GM18907 (cell line): Measurements from ENCODE around the gene MAPKAP1.
A peak's percentile ranks its signal among the peaks of the same experiment; 100 is the strongest.
"Not testable (repeated sequence)": the region's sequence is repeated elsewhere in the genome, so short reads cannot be mapped to it uniquely, and the experiment has no call there.

Experiments
- ATAC-seq: cut with Tn5 transposase; IDR thresholded peaks from one replicate; pipeline ENCODE4 v1.9.1; 2021; ENCODE audit warnings: mild to moderate bottlenecking, moderate library complexity; ENCODE audit not compliant: unreplicated experiment

The MAPKAP1 gene

DNA sequence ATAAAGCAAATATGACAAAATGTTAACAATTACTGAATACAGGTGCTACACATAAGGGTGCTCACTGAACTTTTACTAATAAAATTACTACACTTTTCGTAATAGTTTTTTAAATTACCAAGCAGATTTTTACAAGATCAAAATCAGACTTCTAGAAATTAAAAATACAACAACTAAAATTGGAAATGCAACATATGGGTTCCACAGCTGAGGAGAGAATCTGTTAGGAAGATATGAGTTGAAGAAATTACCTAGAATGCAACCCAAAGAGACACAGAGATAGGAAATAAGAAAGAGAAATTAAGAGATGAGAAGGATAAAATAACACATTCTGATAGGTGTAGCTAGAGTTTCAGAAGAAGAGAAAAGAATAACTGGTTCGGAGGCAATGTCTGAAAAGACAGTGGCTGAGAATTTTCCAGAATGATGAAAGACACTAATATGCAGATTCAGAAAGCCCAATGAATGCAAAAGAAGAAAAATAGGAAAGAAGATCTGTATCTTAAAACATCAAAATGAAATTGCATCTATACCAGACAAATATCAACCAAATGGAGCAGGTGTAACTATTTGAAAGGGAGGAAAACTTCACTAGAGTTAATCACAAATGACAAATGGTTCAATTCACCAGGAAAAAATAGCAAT lies 95.8 kb downstream of the MAPKAP1 start:
- ATAC-seq, result no peak

DNA sequence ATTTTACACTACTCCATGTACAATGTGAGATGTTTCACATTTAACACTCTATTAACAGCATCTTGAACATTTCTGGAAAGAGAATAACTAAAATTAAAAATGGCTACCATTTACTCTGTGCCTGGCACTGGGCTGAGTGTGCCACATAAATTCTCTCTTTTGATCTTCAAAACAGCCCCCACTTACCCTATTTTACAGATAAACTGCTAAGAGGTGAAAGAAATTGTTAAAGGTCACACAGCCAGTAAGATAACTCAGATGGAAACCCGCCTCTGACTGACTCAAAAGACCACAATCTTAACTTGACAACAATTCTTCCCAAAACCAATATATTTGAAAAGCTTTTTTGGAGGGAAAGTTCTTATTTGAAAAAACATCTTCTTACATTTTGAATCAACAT lies 97.3 kb downstream of the MAPKAP1 start:
- ATAC-seq, result no peak

DNA sequence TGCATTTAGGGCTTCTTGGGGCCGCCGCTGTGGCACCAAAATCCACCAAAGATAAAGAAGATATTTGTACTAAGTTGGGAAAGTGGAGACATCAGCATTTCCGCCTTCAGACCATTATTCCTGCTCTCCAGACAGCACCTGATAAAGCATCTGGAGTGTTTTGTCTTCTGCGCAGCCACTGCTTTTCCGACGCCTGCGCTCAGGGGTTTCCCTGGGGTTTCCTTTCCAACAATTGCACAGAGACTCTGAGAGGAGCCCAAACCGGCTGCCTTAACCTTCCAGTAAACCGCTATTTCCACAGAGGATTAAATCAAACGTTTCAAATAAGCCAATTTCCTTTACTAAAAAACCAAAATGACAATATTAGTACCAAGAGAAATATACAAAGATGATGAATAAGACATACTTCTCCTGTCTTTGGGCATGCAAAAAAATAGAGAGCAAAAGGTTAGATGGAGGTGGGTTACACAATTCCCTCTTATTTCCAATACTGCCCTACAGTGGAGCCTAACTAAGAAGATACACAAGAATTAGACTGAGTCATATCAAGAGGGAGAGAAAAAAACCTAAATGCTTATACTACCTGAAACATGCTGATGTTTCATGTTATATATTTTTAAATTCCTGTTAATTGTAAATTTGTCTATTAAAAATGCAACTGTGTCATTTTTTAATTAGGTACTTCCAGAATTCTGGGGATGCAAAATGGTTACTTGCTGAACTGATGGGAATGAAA lies 98.4 kb downstream of the MAPKAP1 start:
- ATAC-seq, result no peak

DNA sequence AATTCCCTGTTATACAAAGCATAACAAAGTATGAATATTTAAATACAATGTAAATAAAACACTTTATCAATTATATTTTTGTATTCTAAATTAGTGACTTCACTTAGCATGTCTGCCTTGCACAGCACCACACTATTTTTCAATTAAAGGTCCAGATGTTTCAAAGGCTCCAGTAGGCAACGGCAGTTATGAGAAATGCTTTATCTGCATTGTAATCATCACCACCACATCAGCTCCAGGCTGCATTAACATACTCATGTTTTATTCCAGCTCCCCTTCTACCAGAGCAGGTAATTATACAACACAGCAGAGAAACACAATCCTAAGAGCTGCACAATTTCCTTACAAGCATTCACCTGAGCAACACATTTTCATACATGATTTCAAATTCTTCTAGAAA lies 102.8 kb downstream of the MAPKAP1 start:
- ATAC-seq, result no peak

DNA sequence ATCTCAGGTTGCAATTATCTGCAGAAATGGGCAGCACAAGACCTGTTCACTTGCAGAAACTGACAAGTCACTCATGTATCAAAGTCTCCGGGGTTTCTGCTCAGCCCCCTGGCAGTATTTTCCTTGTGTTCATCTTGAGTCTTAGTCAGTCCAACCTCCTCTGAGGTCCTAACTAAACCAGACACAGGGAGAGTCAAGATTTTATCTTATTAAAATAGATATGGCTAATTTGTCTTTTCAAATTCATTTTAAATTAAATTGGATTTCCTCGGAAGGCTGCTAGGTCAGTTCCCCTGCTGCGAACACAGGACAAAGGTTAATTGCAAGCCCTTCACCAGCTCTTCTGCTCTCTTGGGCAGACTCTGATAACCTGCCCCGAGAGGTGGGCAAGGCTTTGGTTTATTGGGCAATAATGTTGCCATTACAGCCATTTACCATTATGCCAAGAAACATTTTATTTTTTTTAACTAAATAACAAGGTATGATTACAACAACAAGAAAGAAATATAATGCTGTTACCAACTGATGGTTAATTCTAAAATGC lies 103.5 kb downstream of the MAPKAP1 start:
- no peak for ATAC-seq

DNA sequence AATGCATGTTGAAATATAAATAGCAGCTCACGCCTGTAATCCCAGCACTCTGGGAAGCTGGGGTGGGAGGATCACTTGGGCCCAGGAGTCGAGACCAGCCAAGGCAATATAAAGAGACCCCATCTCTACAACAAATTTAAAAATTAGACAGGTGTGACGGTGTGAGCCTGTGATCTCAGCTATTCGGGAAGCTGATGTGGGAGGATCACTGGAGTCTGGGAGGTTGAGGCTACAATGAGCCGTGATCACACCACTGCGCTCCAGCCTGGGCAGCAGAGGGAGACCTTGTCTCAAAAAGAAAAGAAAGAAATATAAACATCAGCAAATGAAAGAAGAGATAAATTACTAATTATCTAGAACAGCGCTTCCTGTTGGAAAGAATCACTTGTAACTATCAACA lies 105.0 kb downstream of the MAPKAP1 start:
- ATAC-seq, result no peak

DNA sequence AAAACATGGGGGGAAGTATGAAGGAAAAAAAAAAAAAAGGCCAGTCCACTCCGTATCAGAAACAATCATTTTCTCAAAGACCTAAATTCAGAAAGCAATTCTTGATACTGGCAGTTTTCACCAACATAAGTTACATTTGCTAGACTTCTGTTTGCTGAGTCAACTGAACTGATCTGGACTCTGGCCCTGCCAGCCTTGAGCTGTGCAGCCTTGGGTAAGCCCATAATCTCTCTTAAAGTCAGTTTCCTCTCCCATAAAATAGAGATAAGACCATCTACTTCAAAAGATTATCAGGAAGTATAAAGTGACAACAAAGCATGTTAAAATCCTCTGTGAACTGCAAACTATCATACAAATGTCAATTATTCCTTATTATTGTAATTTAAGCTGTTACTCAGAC lies 106.8 kb downstream of the MAPKAP1 start:
- no peak for ATAC-seq

DNA sequence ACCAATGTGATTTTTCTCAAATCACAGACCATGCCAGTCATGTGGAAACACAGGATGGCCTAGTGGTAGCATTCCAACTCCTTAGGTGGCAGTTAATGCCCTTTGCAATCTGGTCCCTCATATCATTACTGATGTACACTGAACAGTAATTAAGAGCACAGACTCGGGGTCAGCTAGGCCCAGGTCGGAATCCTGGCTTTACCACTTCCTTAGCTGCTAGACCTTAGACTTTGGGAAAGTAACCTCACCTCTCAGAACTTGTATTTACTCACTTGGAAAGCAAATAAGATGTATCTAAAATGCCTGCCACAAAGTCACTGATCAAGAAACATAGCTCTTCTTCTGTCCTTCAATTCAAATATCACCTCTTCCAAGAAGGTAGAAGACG lies 112.8 kb downstream of the MAPKAP1 start:
- ATAC-seq, result no peak

DNA sequence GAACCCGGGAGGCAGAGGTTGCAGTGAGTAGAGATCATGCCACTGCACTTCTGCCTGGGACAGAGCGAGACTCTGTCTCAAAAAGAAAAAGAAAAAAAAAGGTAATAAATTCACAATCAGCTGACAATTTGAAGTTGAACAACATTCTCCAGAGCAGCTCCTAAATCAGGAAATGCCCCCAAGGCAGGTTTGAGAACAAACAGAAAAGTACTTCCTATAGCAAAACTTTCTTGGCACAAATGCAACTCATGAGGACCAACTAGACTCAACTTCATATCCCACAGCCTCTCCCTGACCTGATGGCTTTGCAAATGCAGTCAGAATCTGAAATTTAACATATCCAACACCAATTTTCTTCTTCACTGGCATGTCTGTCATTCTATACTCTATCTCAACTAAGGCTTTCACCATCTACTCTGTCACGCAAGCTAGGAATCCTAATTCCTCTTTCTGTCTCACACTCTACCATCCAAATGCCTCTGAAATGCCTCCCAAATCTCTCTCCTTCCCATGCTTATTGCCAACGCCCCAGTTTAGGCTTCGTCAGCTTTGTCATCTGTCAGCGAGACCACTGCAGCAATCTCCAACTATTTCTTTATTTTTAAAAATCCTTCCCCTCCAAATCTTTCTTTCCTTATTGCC lies 113.3 kb downstream of the MAPKAP1 start:
- no peak for ATAC-seq

DNA sequence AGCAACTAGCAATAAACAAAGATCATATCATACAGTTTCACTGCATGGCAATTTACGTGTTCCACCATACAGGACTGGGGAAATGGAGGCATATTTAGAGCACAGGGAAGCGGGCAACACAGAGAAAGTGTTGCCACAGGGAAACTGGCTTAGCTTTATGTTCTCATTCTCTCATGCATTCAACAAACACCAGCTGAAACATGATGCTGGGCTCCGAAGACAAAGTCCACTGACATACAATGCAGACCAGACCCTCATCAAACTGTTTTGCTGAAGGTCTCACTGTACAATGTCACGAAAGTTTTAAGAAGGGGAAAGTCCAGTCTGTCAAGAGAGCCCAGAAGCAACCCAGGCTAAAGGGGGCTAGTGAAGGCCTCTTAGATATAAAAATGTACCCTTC lies 115.1 kb downstream of the MAPKAP1 start:
- ATAC-seq, result no peak

DNA sequence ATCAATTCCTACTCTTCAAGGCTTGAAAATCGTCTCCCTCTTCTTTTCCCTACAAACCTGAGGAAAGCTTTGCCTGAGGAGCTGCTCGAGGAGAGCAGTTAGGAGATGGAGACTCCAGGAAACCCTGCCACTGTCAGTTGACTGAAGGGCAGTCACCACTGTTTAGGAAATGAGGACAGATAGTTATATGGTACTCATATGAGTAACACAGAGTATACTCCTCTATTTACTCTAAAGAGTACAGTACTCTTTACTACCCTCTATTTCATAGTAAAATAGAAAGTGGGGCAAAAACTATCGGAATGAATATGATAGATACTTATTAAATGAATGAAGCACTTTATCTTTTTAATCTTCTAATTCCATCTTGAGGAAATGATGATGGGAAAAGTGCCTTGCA lies 115.8 kb downstream of the MAPKAP1 start:
- no peak for ATAC-seq

DNA sequence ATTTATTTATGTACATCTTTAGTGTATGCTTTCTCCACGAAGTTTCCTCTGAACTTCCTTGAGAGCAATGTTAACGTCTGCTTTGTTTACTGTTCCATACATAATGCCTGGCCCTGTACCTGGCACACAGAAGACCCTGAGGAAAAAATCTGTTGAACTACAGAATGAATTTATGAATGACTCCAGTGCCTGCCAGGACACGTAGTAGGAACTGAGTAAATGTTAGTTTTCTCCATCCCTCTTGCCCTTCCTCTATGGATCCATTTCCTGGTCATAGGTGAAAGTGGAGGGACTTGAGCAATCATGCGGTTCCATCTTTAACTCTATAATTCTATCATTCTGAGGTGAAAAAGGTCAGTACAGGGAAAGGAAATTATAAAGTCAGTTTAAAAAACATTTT lies 117.7 kb downstream of the MAPKAP1 start:
- no peak for ATAC-seq

DNA sequence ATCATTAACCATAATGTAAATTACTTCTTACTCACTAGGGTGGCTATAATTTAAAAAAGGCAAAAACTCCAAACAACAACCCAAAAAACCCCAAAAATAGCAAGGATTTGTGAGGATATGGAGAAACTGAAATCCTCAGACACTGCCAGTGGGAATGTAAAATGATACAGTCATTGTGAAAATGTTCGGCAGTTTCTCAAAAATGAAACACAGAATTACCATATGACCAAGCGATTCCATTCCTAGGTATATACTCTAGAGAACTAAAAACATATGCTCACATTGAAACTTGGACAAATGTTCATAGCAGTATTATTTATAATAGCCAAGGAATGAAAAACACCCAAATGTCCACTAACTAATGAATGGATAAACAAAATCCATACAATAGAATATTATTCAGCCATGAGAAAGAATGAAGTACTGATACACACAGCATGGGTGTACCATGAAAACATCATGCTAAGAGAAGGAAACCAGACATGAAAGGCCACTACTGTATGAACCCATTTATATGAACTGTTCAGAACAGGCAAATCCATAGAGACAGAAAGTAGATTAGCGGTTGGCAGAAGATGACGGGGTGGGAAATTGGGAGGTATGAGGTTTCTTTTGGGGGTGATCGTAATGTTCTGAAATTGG lies 119.1 kb downstream of the MAPKAP1 start:
- no peak for ATAC-seq

DNA sequence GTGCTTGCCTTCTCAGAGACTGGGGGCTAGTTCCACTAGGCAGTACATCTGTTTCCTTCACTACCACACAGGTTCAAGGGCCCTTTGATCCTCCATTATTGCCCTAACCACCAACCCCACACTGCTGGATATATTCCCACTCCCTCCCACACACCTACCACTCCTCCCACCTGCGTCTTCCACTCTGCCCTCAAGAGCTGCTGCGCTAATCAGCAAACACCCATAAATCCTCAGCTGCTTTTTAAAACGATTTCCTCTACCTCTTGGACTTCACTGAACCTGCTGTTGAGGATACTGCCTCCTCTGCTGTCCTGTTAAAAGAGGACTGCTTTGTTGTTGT lies 120.9 kb downstream of the MAPKAP1 start:
- ATAC-seq, result no peak

DNA sequence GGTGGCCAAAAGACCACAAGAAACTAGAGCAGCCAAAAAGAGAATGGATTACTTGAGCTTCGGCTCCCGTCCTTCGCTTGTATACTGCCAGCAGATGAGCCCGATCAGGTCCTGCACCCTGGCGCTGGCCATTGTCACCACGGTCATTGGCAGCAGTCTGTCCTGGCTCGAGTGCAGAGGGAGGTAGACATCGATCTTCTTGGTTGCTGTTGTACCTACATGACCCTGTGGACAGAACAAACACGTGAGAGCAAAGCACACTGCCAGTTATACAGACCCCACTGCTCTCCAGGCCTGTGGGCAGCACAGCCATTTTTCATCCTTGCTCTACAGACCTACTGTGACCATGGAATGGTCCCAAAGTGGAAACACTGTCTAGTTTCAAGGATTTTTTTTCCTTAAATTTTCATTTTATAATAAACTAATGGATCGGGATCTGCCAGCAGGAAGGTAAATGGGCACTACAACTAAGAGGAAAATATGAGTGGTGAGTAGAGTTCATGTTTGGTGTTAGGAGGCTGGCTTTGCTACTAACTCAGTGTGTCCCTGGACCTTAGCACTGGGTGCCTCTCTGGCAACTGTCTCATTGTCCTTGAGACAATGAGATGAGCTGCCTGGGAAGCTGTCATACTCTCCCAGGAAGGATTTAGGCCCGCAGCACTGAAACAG lies 121.4 kb downstream of the MAPKAP1 start:
- ATAC-seq, result no peak

DNA sequence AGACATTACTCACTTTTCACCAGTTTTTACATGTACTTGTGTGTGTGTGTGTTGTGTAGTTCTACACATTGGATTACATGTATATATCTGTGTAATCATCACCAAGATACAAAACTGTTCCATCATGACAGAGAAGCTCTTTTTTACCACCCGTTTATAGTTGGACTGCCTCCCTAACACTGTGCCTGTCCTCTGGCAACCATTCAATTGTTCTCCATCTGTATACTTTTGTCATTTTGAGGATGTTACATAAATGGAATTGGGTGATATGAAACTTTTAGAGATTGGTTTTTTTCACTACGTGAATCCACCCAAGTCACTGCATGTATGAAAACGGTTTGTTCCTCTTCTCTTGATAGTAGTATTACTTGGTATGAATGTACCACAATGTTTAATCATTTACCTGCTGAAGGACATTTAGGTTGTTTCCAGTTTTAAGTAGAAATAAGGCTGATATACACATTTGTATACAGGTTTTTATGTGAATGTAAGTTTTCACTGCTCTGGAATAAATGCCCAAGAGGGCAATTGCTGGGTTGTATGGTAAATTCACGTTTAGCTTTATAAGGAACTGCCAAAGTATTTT lies 126.2 kb downstream of the MAPKAP1 start:
- ATAC-seq, result peak; percentile 59

DNA sequence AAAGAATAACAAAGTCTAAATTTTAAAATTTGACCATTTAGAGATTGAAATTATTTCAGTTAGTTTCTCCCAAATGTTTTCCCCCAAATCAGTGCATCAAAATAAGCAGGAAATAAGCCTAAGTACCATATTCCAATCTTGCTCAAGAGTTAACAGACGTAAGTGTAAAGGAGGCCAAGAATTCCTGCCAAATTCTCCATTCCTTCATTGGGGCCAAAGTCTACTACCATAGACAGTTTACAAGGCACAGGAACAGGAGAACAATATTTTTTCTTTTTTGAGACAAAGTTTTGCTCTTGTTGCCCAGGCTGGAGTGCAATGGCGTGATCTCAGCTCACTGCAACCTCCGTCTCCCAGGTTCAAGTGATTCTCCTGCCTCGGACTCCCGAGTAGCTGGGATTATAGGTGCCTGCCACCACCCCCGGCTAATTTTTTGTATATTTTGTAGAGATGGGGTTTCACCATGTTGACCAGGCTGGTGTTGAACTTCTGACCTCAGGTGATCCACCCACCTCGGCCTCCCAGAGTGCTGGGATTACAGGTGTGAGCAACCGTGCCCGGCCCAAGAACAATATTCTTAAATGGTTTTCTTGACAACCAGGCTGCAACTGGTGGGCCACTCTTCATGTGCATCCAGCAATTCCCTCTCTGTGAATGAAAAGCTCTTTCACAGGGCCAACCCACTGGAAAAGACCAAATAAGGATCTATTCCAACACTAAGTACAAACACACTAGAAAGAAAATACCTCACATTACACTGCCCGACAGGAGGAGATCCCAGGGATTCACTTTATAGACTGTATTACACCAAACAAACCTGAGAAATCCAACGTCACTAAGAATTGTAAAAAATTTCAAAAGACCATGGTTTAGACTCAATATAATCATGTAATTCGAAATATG lies 127.7 kb downstream of the MAPKAP1 start:
- no peak for ATAC-seq

DNA sequence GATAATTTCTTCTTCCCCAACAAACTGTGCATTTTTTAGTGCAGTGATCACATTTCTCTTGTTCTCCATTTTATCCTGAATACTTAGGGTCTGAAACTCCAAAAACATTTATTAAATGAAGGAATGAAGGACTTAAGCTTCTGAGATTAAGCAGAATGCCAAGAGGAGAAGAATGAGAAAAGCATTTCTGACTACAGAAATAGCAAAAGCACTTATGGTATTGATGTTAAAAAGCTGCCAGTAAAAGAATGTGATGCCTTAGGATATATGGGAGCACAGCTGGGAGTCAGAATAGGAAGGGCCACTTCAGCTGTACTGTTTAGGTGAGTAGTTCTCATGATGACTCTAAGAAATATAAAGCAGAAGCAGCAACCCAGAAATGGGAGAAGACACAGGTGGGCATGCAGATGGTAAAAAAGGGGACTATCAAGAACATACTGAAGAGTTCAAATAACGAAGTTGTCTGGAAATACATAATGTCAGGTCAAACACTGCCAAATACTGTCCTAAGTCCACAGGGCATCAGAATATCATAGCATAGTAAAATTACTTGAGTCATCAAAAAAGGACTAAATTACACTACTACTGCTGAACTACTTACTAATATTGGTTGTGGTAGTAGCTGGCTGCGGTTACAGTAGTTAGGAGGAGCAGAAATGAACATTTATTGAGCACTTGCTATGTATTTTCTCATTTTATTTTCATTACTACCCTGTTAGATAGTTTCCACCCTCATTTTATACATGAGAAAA lies 132.7 kb downstream of the MAPKAP1 start:
- no peak for ATAC-seq

DNA sequence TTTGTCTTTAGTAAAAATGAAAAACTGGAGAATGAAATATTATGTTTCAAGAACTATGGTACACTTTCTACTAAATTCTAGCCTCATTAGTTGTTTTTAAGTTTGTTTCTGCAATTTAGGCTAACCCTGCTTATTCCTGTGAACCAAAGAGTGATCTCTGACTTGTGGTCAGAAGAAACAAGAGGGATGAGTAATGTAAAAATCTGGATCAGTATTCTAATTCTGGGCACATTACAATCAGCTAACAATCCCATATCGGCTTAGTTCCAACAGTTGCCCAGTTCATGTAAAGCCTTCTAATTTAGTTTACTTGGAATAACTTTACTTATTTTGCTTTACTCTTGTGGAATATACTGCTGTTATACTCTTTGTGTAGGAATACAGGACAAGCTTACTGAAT lies 134.5 kb downstream of the MAPKAP1 start:
- not testable (repeated sequence) for ATAC-seq
